GM21390 (cell line): Measurements from ENCODE around the gene SBK2.
"Not testable (repeated sequence)": the region's sequence is repeated elsewhere in the genome, so short reads cannot be mapped to it uniquely, and the experiment has no call there.

ENCODE experiments used
- ATAC-seq: cut with Tn5 transposase; IDR thresholded peaks from one replicate; pipeline ENCODE4 v1.9.1; 2021; ENCODE audit not compliant: unreplicated experiment

SBK2 gene

GRCh38 chr19:55536366-55536765 lies 567 bp downstream of the SBK2 start:
- ATAC-seq, result no peak

DNA sequence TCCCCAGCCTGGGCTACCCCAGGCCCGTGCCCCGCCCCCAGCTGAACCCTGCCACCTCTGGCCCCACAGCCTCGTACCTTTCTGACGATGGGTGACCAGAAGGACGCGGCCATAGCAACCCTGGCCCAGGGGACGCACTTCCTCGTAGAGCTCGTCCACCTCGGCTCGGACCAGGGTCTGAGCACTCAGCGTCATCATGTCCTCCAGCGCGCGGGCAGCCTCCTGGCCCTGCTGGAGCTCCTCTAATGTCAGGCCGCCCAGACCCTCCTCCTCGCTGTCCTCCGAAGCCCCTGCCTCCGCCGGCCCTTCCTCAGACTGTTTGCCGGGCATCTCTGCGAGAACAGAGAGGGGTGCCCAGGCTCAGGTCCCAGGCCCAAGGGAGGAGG lies 975 bp downstream of the SBK2 start:
- ATAC-seq, result no peak

DNA sequence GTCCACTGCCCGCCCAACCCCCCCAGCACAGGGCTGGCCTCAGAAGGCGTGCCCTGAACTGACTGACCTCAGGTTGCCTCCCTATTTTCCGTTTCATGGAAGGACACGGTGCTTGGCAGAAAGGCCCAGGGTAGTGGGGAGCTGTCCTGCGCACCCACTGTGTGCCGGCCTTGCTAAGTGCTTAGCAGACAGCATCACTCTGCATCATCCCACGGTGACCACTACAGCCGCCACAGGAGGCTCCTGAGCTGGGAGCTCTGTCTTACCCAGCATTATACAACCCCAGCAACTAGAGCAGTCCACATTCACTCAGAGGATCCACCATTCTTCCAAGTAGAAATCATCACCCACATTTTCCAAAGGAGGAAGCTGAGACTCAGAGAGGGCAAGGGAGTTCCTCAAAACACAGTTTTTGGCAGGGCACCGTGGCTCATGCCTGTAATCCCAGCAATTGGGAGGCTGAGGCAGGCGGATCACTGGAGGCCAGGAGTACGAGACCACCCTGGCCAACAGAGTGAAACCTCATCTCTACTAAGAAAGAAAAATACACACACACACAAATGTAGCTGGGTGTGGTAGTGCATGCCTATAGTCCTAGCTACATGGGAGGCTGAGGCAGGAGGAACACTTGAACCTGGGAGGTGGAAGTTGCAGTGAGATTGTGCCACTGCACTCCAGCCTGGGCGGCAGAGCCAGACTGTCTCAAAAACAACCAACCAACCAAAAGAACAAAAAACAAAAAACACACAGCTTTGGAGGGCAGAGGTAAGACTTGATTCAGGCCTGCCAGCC lies 1.6 kb downstream of the SBK2 start:
- no peak for ATAC-seq

GRCh38 chr19:55534280-55534679 lies 2.7 kb downstream of the SBK2 start:
- ATAC-seq, result not testable (repeated sequence)

DNA sequence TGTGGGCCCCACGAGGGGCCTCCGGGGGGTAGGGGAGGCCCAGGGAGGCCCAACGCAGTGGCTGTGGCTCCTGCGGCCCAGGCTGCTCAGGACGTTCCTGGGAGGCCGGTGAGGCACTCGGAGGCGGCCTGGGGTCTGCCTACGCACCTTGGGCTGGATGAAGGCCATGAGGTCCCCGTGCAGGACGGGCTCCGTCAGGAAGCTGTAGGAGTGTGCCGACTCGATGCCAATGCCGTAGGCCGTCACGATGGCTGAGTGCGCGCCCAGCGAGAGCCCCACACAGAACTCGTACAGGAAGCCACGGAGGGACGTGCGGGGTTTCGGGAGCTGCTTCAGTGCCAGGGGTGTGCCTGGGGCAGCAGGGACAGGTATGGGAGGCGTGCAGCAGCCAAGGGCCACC lies 5.9 kb downstream of the SBK2 start:
- no peak for ATAC-seq

DNA sequence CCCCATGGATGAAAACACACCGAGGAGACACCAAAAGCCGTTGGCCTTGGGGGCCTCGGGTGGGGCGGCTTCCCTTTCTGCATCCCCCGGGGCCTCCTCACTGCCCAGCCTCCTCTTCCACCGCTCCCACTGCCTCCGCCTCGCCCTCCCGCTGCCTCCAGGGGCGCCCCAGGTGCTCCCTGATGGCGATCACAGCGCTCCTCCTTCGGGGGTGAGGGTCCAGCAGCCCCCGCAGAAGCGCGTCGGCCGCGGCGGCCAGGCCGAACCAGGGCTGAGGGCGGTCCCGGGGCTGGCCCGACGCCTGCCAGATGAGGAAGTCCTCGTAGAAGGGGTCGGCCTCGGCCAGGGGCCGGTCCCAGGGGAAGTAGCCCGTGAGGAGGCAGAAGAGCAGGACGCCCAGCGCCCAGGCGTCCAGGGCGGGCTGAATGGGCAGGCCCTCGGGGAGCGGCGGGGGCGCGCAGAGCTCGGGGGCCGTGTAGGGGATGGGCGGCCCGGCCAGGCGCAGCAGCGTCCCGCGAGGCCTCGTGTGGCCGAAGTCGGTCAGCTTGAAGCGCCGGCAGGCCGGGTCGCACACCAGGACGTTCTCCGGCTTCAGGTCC lies 7.2 kb downstream of the SBK2 start:
- ATAC-seq, result no peak

- no peak for ATAC-seq
Measured at GRCh38 chr19:55528030-55528803, 8.7 kb downstream of the SBK2 start.

DNA sequence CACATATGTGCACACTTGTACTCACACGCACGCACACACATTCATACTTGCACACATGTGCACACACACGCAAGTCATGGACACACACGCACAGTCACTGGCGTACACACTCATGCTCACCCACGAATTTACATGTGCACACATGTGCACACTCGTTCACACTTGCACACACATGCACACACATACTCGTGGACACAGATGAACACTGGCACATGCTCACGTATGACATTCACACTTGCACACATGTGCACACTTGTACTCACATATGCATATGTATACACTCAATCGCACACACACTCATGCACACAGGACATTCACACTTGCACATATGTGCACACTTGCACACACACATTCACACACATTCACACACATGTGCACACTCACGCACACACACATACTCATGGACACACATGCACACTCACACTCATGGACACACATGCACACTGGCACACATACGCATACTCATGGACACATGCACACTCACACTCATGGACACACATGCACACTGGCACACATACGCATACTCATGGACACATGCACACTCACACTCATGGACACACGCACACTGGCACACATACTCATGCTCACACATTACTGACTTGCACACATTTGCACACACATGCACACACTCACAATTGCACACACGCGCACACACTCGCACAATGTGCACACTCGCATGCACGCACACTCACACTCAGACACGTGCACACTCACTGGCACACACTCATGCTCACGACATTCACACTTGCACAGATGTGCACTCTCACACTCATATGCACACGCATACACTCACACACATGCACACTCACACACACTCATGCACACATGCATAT lies 9.5 kb downstream of the SBK2 start:
- no peak for ATAC-seq

DNA sequence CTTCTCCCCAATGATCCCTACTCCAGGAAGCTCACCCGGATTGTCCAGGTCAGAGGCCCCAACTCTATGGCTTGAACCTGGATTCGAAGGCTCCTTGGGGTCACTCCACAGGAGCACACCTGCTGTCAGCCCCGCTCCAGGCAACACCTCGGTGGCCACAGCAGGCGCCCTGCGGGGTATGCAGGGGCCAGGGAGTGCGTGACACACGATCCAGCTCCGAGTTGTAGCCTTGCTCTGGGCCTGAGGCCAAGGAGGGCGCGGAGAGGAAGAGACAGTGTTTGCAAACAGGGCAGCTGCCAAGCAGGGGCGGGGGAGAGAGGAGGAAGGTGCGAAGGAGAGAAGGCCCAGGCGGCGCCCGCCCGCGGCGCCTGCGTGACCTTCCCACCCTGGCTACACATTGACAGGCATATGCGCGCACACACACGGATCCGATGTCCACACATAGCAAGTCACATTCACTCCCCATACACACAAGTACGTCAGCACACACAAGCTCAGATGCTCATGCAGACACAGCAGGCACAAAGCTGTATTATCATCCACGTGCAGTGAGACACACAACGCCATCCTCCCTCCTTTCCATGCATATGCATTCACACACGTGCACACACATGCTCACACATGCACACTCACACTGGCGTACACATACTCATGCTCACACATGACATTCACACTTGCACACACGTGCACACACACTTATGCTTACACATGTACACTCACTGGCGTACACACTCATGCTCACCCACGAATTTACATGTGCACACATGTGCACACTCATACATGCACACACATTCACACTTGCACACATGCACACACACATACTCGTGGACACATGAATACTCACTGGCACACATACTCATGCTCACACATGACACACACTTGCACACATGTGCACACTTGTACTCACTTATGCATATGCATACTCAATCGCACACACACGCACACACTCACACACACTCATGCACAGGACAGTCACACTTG lies 10.4 kb downstream of the SBK2 start:
- ATAC-seq, result no peak

DNA sequence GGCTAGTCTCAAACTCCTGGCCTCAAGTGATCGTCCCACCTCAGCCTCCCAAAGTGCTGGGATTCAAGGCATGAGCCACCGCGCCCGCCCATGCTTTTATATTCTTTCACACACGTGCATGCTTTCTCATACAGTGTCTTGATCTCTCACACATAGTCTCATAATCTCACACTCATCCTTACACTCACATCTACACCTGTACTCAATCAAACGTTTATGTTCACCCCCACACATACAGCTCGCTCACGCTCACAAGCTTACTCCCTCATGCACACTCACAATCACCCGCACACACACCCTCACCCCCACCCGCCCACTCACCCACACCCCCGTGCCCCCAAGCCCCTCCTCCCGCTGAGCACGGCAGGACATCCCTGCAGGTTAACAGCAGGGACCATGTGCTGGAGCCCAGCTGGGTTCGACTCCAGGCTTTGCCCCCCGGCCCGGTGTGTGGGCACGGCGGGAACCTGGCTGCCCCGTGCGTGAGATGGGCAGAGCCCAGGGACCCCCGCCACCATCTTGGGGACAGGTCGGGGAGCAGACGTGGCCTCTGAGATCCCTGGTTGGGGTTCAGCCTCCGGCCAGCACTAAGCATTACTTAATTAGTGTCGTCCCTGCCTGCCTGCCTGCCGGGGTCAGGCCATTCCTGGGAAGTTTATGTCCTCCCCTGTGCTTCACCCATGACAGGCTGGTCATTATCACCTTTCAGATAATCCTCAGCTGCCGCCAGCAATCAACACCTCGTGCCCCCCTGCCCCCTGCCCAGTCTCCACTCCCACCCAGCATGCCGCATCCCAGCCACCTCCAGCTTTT lies 11.4 kb downstream of the SBK2 start:
- ATAC-seq, result no peak

- ATAC-seq, result no peak
Measured at GRCh38 chr19:55520691-55521292, 16.1 kb downstream of the SBK2 start.

DNA sequence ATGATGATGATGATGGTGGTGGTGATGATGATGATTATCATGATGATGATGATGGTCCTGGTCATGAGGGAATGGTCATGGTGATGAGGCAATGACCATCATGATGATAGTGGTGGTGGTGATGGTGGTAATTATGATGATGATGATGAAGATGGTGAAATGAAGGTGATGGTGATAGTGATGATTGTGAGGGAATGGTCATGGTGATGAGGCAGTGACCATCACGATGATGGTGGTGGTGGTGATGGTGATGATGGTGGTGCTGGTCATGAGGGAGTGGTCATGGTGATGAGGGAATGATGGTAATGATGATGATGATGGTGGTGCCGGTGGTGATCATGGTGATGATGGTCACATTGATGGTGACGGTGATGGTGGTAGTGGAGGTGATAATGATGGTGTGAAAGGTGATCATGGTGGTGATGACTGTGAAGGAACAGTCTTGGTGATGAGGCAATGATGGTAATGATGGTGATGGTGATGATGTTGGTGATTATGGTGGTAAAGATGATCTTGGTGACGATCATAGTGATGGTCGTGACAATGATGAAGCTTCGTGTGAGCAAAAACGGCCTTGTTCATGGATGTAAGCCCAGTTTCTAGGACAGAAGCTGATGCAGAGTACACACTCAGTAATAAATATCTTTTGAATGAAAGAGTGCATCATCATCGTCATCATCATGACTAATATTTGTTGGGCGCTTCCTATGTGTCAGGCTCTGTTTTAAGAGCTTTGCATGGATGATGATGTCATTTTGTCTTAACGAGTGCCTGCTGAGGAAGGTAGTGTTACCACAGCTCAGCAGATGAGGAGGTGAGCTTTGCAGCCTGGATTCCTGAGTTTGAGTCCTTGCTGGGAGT lies 17.3 kb downstream of the SBK2 start:
- no peak for ATAC-seq

- peak; percentile 99 for ATAC-seq
Measured at GRCh38 chr19:55516878-55517620, 19.9 kb downstream of the SBK2 start.

DNA sequence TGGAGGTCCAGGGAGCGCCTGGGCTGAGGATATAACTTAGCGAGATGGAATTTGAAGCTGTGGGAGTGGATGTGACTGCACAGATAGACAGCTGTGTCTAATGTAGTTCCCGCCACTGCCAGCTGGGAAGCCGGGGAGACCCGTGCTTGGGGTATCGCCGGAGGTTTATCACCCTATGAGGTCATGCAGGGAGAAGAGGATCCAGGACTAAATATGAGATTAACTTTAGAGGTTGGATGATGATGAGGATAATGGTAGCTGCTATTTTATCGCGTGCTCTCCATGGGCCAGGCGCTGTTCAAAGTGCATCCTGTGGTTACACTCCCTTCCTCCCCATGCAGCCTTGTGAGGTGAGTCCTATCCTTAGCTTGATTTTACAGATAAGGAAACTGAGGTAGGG lies 28.8 kb downstream of the SBK2 start:
- ATAC-seq, result no peak

GRCh38 chr19:55504981-55505380 lies 32.0 kb downstream of the SBK2 start:
- ATAC-seq, result no peak

- ATAC-seq, result no peak
Measured at GRCh38 chr19:55504252-55504603, 32.7 kb downstream of the SBK2 start.
